Measurements from ENCODE around the gene GMCL2.

GRCh38 chr5:178192787-178193186 is 5.6 kb upstream of the GMCL2 start:
- TF ChIP-seq JUND (IDR thresholded peaks at IDR 0.05) (no peak), CTCF (IDR thresholded peaks at IDR 0.05; ENCODE audit: low read depth, low read length, missing input control) (no peak), ATF3 (IDR thresholded peaks at IDR 0.05) (no peak), RAD21 (IDR thresholded peaks at IDR 0.05) (no peak), TAF1 (conservative IDR thresholded peaks at IDR 0.05) (no peak), FOXA1 (IDR thresholded peaks at IDR 0.05) (no peak), YY1 (IDR thresholded peaks at IDR 0.05) (no peak), RXRA (IDR thresholded peaks at IDR 0.05) (no peak), SP1 (IDR thresholded peaks at IDR 0.05) (no peak), EGR1 (IDR thresholded peaks at IDR 0.05; ENCODE audit: low read depth in 2 of 2) (no peak), MAX (IDR thresholded peaks at IDR 0.05) (no peak)

Measured in liver (tissue), 3 donors.